ENCODE results near the gene ABCC12. TPM values are rescaled to one million over a fixed set of nuclear protein-coding genes. Genes with fewer than 3 reads are reported as not detected.

The ABCC12 gene
- total RNA-seq, 1 experiment from 2014 or later, result not detected

GRCh38 chr16:48112600-48112999 lies 43.2 kb downstream of the ABCC12 start:
- TF ChIP-seq NR3C1 (CRISPR knock-in tag; conservative IDR thresholded peaks at IDR 0.05; ENCODE audit: low read depth), result no peak
- no peak for TF ChIP-seq E2F5 (CRISPR knock-in tag; IDR thresholded peaks at IDR 0.05)
- TF ChIP-seq GRHL2 (CRISPR knock-in tag; IDR thresholded peaks at IDR 0.05; ENCODE audit: insufficient replicate concordance, severe bottlenecking), result no peak
- TF ChIP-seq TEAD4 (CRISPR knock-in tag; IDR thresholded peaks at IDR 0.05), result no peak
- TF ChIP-seq SMAD4 (CRISPR knock-in tag; IDR thresholded peaks at IDR 0.05), result no peak
- TF ChIP-seq ZNF219 (CRISPR knock-in tag; IDR thresholded peaks at IDR 0.05; ENCODE audit: borderline replicate concordance), result no peak
- TF ChIP-seq FOXP4 (CRISPR knock-in tag; IDR thresholded peaks at IDR 0.05), result no peak
- no peak for TF ChIP-seq ZBTB21 (CRISPR knock-in tag; IDR thresholded peaks at IDR 0.05; ENCODE audit: borderline replicate concordance)
- TF ChIP-seq ATF3 (CRISPR knock-in tag; conservative IDR thresholded peaks at IDR 0.05), result no peak
- no peak for TF ChIP-seq JUN (CRISPR knock-in tag; IDR thresholded peaks at IDR 0.05)
- no peak for TF ChIP-seq TP53 (CRISPR knock-in tag; IDR thresholded peaks at IDR 0.05)
- TF ChIP-seq ETV6 (CRISPR knock-in tag; IDR thresholded peaks at IDR 0.05), result no peak
- Mint-ChIP-seq H3K36me3 (no peaks in the 10 kb centered on the region), H3K27me3 (ENCODE audit: low read depth) (no peaks in the 10 kb centered on the region), H3K27ac (no peak overlapping the region), H3K4me1 (no peaks in the 10 kb centered on the region), H3K4me3 (no peak overlapping the region), H3K9me3 (no peaks in the 10 kb centered on the region)
- DNase-seq (ENCODE audit: low spot score) (no peak), ATAC-seq (no peak)
- CTCF ChIA-PET, result interaction anchor here (0.7 to 0.9 kb wide), 5 partner anchors 16 to 971 kb away, joined by 3 to 4 read pairs (median 3); partner anchors contain the start of genes ITFG1 and PHKB
- POLR2A ChIA-PET, result no interaction called here

GRCh38 chr16:48110982-48111381 lies 44.8 kb downstream of the ABCC12 start:
- Mint-ChIP-seq H3K4me1 (no peaks in the 10 kb centered on the region), H3K27me3 (ENCODE audit: low read depth) (no peaks in the 10 kb centered on the region), H3K9me3 (no peaks in the 10 kb centered on the region), H3K4me3 (no peak overlapping the region), H3K27ac (no peak overlapping the region), H3K36me3 (no peaks in the 10 kb centered on the region)
- CTCF ChIA-PET, result no interaction called here
- ATAC-seq (no peak), DNase-seq (ENCODE audit: low spot score) (no peak)
- TF ChIP-seq AFF4 (CRISPR knock-in tag; IDR thresholded peaks at IDR 0.05; ENCODE audit: borderline replicate concordance), result no peak
- TF ChIP-seq MAX (CRISPR knock-in tag; IDR thresholded peaks at IDR 0.05), result no peak
- TF ChIP-seq ATF3 (CRISPR knock-in tag; conservative IDR thresholded peaks at IDR 0.05), result no peak
- no peak for TF ChIP-seq TEAD1 (CRISPR knock-in tag; IDR thresholded peaks at IDR 0.05)
- no peak for TF ChIP-seq IRF2 (CRISPR knock-in tag; IDR thresholded peaks at IDR 0.05; ENCODE audit: borderline replicate concordance, low read depth)
- TF ChIP-seq ZNF219 (CRISPR knock-in tag; IDR thresholded peaks at IDR 0.05; ENCODE audit: borderline replicate concordance), result no peak
- no peak for TF ChIP-seq NR3C1 (CRISPR knock-in tag; conservative IDR thresholded peaks at IDR 0.05; ENCODE audit: low read depth)
- POLR2A ChIA-PET, result no interaction called here
